GM21447 (cell line): ENCODE data around the gene CYB5B.

Experiments used
- ATAC-seq: cut with Tn5 transposase; IDR thresholded peaks from one replicate; pipeline ENCODE4 v1.9.1; 2021; ENCODE audit not compliant: unreplicated experiment

The CYB5B gene

DNA sequence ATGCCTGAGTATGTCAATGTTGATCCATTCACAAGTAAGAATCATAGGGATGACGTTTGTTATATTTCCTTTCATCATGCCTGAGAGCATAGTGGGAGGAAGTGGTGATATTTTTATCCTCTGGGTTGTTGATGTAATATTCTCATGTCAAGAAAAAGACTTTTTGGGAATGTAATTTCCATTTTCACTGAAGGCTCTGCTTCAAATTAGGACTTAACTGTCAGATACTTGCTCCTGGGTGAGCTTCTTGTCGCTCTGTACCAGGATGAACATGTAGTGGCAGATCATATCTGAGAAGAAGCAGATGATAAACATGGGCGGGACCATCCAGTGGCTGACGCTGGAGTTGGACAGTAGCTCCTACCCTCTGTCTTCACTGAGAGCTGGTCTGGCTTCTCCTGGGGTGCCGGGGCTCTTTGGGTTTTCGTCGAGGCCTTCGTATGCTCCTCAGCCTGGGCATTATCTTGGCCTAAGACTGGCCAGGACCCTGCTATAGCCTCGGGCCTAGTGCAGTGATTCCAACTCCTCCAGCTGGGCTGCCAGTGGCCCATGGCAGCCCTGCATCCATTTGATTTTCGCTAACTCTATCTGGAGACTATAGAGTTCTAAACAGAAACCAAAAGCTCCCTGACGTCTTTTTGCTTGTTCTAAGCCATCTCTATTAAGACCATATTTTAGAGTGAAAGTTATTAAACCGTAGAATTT, 19.7 kb downstream of the CYB5B start:
- peak; percentile 46 for ATAC-seq

DNA sequence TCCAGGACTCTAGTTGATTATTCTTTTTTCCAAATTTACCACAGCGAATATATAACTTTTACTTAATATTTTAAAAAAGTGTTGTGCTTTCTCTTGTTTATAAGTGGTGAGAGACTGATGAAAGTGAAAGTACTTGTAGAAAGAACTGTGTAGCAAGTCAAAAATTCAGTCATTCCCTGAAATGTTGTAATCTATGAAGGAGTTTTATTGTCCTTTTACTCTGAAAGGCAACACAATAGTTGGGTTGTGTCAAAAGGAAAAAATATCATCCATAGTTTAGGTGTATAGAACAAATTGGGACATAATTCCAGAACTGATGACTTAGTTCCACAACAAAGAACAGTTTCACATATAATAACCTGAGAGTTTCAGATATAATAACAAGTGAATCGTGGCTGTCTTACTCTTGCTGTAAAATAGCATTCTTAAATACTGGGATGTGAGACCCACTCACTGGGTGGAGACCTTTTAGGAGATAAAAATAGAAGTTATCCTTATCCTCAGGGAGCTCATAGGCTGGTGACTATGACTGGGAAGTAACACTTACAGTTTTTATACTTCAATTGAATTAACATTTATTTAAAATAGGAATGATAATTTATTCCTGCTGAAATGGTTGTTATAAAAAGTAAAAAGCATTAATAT, 20.6 kb downstream of the CYB5B start:
- no peak for ATAC-seq

DNA sequence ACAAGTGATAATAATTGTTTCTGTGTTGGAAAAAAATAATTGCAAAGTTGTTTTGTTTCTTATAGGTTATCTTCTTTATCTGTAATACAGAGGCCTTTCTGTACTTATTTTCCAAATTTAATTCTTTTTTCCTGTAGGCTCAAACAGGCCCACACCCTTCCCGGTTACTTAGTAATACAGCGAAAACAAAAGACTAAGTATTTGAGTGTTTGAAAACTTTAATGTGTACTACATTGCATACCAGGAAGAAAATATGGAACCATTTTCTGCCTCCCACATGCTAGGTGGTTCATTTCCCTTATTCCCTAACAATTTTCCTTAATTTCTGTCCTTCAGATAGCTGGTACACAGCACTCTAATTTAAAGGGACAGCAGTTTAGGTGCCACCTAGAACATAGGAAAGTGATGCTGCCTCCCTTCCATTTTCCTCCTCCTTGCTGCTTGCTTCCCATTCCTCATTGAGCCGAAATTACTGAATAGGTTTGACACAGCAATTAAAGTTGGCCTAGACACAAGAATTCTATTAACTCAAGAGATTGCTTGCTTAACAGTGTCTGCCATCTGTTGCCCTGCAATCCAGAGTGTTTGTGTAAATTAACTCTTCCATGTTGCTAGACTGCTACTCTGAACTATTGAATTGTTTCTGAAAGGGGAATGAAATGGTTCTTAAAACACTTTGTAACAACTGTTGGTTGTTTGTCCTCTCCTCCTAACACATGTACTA, 24.2 kb downstream of the CYB5B start:
- ATAC-seq = no peak

DNA sequence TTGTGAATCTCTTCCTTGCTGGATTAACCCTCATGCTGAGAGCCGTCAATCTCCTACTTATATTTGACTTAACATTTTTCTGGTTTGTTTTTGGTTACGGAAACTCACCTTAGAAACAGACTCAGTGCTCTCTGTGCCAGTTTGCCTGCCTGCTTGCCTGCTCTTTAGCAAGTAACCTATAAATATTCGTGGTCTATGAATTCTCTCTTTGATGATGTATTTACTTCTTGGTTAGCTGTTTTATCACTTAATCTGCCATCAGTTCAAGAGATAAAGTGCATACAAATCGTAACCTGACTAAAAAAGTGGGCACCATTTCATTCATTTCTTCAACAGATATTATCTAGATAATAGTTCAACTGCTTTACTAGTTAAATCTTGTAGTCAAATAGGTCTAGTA, 26.7 kb downstream of the CYB5B start:
- ATAC-seq = no peak

DNA sequence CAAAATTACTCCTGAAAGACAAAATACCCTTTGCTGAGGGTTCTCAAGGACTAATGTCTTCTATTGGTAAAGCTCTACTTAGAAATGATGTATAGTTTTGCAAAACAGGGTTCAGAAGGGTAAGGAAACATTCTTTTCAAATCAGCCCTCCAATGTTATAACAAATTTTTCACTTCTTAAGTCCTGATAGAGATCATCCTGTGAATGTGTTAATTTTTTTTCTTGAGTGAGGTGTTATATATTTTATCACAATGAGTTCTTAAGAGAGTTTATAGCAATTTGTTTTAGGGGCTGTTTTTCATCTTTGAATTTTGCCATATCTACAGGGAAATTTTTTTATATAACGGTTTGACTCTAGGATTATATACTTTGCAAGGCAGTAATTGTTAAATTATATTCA, 29.5 kb downstream of the CYB5B start:
- ATAC-seq = no peak

DNA sequence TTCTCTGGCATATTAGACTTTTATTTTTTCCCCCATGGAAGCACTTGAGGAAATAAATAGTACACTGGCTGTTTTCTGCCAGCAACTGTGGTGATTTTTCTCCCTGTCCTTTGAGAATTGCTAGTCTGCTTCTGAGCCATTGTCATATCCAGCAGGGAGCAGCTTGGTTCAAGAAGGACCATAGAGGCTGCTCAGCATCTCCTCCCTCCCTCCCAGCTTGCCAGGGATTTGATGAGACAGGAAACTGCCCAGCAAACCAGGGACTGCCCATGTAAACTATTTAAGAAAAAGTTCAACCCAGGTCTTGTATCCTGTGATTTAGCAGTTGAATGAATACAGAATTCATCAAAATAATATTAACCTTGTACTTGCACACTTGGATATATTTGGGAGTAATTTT, 39.5 kb downstream of the CYB5B start:
- ATAC-seq = no peak

DNA sequence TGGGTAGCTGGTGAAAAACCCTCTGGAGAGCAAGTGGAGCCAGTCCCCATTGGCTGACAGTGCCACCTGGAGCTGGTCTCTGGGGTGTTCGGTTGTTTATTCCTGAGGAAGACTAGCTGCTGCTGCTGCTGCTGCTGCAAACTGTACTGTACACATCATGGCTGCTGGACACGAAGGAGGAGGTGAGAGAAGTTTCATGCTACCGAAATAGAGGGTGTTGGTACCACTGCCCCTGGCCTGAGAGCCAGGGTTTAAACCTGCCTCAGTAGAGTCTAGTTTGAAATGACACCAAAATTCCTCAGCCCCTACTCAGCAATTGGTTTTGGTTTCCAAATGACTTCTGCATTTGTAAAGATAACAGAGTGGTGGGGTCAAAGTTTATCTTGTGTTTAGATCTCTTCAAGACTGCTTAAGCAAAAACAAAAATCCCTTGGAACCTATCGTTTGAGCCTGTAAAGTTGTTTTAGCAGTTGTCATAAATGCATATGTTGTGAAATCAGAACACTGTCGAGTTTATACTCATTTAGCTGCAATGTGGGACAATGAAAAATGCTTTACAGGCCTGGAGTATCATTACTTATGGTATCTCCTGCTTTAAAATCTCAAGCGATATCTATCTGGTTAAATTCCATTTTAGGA, 40.8 kb downstream of the CYB5B start:
- no peak for ATAC-seq

DNA sequence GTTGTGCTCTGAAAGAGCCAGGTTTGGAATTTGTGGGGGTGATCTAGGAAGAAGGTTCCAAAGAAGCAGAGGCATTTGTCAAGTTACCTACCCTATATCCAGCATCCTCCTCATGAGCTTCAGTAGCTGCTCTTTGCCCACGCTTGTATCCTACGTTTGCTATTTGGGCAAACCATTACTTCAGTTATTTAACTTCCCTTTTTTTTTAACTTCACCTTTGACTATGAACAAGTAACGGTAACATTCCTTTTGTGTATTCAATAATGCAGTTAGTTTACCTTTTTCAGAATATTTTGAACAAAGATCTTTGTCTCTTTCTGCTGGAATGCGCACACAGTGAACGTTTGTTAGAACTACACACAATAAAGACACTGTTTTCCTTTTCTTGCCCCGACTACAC, 41.5 kb downstream of the CYB5B start:
- ATAC-seq = no peak

DNA sequence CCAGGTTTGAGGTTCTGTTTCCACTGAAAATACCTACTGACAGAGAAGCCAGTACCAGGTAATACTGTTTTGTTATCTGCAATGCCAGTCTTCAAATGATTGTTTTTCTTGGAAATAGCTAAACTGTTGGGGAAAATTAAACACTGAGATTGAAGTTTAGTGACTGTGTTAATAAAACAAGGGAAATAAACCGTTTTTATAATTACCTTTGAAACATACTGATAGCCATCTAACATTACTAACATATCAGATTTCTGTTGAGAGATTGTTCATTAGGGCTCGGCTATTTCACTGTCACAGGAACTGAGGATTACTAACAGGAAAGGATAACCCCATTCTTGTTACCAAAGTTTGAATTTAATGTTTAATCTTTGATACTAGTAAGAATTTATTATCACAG, 42.1 kb downstream of the CYB5B start:
- no peak for ATAC-seq

DNA sequence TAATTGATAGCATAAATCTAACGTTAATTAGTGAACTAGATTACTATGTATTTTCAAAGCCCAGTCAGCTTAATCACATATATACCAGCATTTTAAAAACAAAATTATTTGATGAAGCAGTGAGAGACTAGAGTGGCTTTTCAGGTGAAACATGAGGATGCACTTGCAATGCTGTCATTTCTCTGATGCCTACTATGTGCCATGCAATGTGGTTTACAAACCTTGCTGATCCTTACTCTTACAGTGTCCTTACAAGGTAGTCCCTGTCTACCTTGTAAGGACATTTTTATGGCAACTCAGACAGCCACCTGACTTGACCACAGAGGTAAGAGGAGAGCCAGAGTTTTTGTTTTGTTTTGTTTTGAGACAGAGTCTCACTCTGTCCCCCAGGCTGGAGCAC, 42.7 kb downstream of the CYB5B start:
- no peak for ATAC-seq

DNA sequence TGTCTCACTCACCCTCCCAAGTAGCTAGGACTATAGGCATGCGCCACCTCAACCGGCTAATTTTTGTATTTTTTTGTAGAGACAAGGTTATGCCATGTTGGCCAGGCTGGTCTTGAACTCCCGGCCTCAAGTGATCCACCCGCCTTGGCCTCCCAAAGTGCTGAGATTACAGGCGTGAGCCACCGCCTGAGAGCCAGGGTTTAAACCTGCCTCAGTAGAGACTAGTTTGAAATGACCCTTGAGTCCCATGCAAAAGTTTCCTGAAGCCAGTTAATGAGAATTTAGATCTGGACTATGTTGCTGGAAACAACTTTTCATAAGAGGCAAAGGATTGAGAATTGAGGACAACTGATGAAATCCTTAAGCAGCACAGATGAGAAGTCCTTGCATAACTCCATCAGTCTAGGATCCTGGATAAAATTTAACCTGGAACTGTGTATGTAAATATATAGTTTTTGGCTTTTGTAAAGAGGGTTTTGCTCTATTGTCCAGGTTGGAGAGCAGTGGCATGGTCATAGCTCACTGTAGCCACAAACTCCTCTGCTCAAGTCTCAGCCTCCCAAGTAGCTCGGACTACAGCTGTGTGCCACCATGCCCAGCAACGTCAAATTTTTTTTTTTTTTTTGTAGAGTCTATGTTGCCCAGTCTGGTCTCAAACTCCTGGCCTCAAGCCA, 43.2 kb downstream of the CYB5B start:
- no peak for ATAC-seq

DNA sequence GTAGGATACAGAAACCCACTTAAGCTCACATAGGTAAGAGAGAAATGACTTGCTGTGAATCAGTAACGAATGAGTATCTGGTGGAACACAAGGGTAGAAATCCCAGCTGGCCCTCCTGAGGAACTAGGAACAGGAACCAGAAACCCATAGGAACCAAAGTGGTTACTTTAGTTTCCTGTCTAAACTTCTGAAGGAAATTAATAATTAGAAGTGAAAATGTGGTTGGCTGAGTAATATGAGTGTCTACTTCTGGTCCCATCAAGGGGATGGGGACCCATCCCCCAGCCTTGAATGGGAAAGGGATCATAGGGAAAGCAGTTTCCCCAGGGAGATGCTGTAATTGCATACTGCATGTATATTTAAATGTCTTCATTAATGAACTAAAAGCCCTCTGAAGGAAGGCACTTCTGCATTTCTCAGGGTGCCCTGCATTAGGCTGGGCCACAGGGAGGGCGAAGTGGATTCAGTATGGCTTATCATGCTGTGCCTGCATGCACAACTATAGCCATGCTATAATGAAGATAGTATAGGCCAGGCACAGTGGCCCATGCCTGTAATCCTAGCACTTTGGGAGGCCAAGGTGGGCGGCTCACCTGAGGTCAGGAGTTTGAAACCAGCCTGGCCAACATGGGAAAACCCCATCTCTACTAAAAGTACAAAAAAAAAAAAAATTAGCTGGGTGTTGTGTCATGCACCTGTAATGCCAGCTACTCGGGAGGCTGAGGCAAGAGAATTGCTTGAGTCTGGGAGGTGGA, 45.6 kb downstream of the CYB5B start:
- ATAC-seq = peak; percentile 80

DNA sequence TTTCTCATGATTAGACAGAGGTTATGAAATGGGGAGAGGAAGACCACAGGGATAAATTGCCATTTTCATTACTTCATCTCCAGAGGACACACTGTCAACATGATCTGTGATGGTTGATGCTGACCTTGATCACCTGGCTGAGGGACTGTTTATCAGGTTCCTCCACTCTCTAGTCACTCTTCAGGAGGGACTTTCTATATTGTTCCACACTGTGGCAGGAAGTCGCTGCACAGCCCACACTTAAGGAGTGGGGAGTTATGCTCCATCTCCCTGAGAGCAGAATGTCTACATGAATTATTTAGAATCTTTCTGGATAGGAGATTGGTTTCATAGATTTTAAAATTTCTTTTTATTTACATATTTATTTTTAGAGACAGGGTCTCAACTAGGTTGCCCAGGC, 46.7 kb downstream of the CYB5B start:
- ATAC-seq = no peak

DNA sequence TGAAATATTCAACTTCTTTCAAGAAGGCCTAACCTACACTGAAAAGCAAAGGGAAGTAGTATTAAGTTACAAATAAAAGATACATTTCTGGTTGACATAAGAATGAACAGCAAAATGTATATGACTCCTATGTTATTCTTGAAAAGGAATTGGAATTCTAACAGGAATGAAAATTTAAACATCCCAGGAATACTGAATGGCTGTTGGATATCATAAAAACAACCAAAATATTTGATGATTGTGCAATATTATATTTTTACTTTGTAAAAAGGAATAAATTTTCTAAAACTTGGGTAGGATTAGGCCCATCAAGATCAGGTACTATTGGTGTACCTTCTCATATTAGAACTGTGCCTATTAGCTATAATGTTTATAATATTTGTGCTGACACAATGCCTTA, 50.0 kb downstream of the CYB5B start:
- ATAC-seq = no peak

DNA sequence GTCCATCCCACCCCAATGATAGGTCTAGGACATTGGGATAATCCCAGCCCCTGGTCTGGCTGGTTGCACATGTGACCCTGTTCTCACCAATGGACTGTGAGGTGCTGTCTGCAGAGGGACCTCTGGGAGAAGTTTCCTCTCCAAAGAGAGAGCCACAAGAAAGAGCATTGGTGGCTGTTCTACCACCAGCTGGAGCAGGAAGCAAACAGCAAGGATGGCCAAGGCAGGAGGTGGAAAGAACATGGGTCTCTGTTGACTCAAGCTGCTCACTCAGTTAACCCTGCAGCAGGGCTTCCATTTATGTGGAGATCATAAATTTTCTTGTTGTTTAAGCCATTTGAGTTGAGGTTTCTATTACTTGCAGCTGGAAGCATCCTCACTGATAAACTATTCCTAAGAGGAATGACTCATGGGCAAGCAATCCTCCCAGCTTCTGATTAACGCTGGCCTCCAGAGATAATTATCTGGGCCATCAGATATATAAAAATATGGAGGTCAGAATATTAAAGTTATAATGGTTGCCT, 52.6 kb downstream of the CYB5B start:
- no peak for ATAC-seq

DNA sequence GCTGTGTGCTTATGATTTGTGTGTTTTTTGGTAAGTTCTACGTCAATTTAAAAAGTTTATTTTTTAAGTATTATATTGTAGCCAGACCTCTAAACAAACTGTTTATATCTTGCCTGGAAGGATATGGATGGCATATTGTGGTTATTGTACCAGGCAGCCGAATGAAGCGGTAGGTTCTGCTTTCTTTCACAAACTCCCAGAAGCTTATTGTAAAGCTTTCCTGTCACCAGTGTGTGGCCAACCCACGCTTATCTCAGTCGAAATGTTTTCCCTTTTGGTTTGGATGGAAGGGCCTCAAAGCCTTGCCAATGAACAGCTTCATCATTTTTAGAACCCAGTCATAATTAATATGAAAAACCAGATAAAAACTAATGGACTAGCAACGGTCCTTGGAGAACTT, 53.1 kb downstream of the CYB5B start:
- ATAC-seq = no peak

DNA sequence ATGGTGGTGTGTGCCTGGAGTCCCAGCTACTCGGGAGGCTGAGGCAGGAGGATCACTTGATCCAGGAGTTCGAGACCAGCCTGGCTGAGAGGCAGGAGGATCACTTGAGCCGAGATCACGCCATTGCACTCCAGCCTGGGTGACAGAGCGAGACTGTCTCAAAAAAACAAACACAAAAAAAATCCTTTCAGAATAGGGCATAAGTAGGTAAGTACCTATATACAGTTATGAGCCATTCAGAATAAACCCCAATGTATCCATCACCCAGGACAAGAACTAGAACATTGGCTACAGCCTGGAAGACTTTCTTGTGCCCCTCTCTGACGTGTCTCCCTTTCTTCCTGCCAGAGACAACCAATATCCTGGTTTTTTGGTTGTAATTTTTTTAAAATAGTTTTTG, 54.3 kb downstream of the CYB5B start:
- ATAC-seq = no peak

DNA sequence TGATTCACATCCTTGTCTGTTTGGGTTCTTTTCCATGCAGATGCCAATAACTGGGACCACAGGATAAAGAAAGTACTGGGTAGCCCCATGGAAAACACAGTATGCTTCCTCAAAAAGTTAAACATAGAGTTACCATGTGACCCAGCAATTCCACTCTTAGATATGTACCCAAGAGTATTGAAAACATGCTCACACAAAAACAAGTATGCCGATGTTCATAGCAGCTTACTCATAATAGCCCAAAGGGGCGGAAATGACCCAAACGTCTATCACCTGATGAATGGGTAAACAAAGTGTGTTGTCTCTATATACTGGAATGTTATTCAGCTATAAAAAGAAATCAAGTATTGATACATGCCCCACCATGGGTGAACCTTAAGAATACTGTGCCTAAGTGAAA, 55.4 kb downstream of the CYB5B start:
- no peak for ATAC-seq

DNA sequence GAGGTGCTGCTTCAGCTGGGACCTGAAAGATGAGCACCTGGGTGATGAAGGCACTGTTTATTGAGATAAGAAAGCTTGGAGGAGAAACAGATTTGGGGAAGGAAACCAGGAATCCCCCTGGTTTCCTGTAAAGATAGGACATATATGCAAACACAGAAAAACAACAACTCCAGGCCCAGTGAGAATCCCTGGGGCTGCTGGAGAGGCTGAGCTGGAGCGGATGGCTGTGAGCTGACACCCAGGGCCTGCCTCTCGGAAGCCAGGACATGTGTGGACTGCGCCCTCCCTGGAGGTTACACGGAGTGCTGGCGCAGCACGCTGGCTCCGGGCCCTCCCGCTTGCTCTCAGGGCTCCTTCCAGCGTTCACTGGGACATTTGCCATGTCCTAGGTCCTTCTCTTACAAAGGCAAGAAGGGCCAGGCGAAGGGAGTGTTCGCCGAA, 57.5 kb downstream of the CYB5B start:
- ATAC-seq = no peak

DNA sequence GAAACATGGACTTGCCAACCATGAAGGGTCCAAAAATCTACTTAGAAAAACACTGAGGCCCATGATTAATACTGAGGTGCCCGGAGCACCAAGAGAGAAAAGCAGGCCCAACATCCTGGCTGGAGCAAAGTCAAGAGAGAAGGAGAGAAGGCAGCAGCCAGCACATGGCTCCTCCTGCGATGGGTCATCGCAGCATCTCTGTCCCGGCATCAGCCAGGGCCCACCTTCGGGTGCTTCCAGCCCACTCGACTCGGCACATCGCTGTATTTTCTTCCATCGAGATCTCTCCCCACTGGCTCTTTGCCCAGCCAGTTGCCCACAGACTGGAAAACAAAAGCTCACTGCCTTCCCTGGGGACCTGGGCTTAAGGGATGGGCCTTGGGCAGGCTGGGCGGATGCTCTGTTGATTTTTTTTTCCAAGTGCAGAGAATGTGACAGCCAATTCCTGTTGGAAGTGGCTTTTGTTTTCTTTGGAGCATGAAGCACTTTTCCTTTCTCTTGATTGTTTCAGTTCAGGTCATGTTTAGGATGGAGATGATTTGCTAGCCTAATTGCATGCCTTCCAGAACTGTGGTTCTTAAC, 58.1 kb downstream of the CYB5B start:
- ATAC-seq = no peak
